IMR-90 (cell line): ENCODE data around the gene RYR3.

ENCODE experiments used
- CTCF ChIP-seq: conservative IDR thresholded peaks from 2 replicates; pipeline ENCODE4 v1.5.1; 2012; ENCODE audit warnings: mild to moderate bottlenecking, low read depth, low read length, improper control_type of control experiment
- ELK1 ChIP-seq: fragments of 150-350 bp; IDR thresholded peaks from 2 replicates; pipeline ENCODE4 v1.6.1; 2016; ENCODE audit warnings: low read depth, mild to moderate bottlenecking, low read length, moderate library complexity, borderline replicate concordance
- FOS ChIP-seq: fragments of 150-350 bp; IDR thresholded peaks from 2 replicates; pipeline ENCODE4 v1.6.1; 2016; ENCODE audit warnings: low read depth, low read length
- MAFK ChIP-seq: IDR thresholded peaks from 2 replicates; pipeline ENCODE4 v1.6.1; 2012; ENCODE audit warnings: low read depth, low read length, improper control_type of control experiment
- MAZ ChIP-seq: IDR thresholded peaks from 2 replicates; pipeline ENCODE4 v1.6.1; 2012; ENCODE audit warnings: low read depth, mild to moderate bottlenecking, low read length, improper control_type of control experiment, moderate library complexity, borderline replicate concordance
- MXI1 ChIP-seq: IDR thresholded peaks from 2 replicates; pipeline ENCODE4 v1.6.1; 2012; ENCODE audit warnings: low read depth, mild to moderate bottlenecking, low read length, moderate library complexity, borderline replicate concordance
- NFE2L2 ChIP-seq: fragments of 150-350 bp; IDR thresholded peaks from 2 replicates; pipeline ENCODE4 v1.6.1; 2016; ENCODE audit warnings: low read depth, mild to moderate bottlenecking, low read length
- POLR2A ChIP-seq: IDR thresholded peaks from 2 replicates; pipeline ENCODE4 v1.6.1; 2012; ENCODE audit warnings: mild to moderate bottlenecking, low read depth, low read length
- RAD21 ChIP-seq: IDR thresholded peaks from 2 replicates; pipeline ENCODE4 v1.6.1; 2012; ENCODE audit warnings: low read length, improper control_type of control experiment
- RCOR1 ChIP-seq: IDR thresholded peaks from 2 replicates; pipeline ENCODE4 v1.6.1; 2012; ENCODE audit warnings: mild to moderate bottlenecking, low read length, improper control_type of control experiment; ENCODE audit not compliant: insufficient replicate concordance
- RFX5 ChIP-seq: IDR thresholded peaks from 2 replicates; pipeline ENCODE4 v1.8.0; 2012; ENCODE audit warnings: low read depth, mild to moderate bottlenecking, low read length, moderate library complexity
- USF2 ChIP-seq: fragments of 150-350 bp; IDR thresholded peaks from 2 replicates; pipeline ENCODE4 v1.6.1; 2017; ENCODE audit warnings: mild to moderate bottlenecking, antibody characterized with exemption, low read length, low read depth

GRCh38 chr15:33848011-33848410 is 537.2 kb downstream of the RYR3 start:
- TF ChIP-seq CTCF (no peak), RCOR1 (no peak), FOS (no peak), POLR2A (no peak), RFX5 (no peak), MXI1 (no peak), MAFK (no peak), RAD21 (no peak), ELK1 (no peak), NFE2L2 (no peak), USF2 (no peak), MAZ (no peak)
